CD4-positive, alpha-beta T cell treated with Interleukin-17A for 4 hours (primary cell): ENCODE measurements around the gene TMEM141.
"Not testable (repeated sequence)": the region's sequence is repeated elsewhere in the genome, so short reads cannot be mapped to it uniquely, and the experiment has no call there.

ENCODE experiments used
- DNase-seq: peaks from one replicate; pipeline ENCODE4 v3.0.0-alpha.2; 2020; ENCODE audit warnings: mixed read lengths

Gene TMEM141

DNA sequence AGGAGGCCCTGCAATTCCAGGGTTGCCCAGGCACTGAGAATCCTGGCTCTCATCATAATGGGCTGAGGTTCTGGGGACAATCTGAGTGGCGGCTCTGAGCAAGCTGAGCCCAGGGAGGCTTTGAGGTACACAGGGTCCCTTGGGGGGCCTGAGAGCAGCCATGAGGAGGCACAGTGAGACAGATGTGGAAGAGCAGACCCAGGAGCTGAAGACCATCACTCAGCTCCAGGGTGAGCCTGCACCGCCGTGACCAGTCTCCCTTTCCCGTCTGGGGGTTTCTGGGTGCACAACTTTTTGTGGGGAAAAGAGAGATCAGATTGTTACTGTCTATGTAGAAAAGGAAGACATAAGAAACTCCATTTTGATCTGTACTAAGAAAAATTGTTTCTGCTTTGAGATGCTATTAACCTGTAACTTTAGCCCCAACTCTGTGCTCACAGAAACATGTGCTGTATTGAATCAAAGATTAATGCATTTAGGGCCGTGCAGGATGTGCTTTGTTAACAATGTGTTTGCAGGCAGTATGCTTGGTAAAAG, 5.2 kb downstream of the TMEM141 start, which contains the start of gene CCDC183:
TSS of gene CCDC183 (plus strand) at position 101 of the 537 bp plus-strand sequence. CDS start at position 161, 60 bp downstream.
- DNase-seq = no peak

DNA sequence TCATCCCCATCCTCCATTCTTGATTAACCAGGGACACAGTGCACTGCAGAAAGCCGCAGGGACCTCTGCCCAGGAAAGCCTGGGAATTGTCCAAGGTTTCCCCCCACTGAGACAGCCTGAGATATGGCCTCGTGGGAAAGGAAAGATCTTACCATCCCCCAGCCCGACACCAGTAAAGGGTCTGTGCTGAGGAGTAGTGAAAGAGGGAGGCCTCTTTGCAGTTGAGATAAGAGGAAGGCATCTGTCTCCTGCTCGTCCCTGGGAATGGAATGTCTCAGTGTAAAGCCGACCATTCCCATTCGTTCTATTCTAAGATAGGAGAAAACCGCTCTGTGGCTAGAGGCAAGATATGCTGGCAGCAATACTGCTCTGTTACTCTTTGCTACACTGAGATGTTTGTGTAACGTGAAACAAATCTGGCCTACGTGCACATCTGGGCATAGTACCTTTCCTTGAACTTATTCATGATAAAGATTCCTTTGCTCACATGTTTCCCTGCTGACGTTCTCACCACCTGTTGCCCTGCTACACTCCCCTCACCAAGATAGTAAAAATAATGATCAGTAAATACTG, 5.7 kb downstream of the TMEM141 start:
- DNase-seq = not testable (repeated sequence)

DNA sequence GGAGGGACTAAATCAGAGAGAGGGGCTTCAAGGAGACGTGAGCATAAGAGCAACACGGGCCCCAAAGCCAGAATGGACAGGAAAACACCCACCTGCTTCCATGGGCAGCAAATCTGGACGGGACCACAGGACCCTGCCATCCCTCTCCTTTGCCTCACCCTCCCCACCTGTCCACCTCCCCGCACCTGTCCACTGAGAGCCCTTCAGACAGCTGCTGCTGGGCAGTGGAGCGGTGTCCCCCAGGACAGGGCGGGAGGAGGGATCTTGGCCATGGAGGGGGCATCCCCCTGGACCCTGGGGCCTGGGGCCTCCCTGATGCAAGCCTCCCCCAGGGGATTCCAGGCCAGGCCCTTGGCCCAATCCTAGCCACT, 7.5 kb downstream of the TMEM141 start:
- no peak for DNase-seq

DNA sequence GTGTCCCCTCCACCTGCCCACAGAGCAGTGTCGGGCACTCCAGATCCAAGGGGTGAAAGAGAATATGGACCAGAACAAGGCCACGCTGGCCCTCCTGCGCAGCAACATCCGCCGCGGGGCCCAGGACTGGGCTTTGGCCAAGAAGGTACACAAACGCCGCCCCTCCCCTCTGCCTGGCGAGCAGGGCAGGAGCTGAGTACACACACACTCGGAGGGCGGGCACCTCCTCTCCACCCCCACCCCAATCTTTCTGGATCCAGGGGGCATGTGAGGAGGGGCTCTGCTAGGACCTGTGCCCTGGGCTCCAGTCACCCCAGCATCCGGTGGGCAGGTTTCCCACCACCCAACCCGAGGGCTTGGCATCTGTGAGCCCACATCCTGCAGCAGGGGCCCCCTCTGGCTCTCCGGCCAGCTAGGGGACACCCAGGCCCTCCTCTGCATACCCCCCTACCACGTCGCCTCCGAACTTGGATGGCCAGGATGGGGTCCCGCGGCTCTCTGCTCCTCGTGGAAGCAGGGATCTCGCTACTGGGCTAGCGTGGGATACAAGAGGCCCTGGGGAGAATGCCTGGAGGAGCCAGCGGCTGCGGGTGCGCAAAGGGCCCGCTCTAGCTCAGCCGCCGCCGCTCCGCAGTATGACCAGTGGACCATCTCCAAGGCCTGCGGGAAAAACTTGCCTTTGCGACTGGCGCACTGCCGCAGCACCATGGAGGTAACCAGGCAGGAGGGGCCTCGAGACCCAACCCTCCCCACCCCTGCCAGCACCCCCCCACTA, 8.1 kb downstream of the TMEM141 start:
- no peak for DNase-seq

DNA sequence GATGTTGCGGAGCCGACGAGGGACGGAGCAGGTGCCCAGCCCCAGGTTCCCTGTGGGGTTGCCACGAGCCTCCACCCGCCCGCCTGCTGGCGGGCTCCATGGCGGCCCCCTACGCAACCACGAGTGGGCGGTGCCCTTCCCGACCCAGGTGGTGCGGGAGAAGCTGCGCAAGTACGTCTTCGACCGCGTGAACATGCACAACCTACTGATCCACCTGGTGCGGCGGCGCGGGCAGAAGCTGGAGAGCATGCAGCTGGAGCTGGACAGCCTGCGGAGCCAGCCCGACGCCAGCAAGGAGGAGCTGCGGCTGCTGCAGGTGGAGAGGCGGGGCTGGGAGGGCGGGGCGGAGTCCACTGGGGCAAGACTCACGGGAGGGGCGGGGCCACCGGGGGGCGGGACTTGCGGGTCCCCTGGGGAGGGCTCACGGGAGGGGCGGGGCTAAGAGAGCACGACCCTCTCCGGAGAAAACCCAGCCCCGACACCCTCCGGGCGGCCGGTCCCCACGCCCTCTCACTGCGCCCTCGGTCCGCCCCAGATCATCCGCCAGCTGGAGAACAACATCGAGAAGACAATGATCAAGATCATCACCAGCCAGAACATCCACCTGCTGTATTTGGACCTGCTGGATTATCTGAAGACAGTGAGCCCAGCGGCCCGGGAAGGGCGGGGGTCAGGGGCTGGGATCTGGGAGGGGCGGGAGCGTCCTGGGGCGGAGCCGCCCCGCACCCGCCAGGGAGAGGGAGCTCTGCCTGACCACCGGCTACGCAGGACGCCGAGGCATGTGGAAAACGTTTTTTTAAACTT, 8.9 kb downstream of the TMEM141 start:
- DNase-seq = peak; percentile 99

DNA sequence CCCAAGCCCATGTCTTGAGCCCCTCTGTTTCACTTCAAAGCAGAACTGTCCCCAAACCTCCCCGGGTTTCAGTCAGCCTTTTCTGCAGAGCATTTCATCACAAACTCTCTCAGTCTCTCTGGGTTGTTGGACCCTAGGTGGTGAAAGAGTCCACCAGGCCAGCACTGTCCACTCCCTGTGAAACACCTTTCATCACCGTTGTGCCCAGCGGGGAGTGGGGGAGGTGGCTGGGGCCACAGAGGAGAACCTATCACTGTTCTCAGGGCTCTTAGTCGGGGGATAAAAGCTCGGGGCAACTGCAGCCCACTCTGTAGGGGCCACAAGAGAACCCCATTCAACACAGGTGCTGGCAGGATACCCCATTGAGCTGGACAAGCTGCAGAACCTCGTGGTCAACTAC, 11.2 kb downstream of the TMEM141 start:
- DNase-seq = no peak

DNA sequence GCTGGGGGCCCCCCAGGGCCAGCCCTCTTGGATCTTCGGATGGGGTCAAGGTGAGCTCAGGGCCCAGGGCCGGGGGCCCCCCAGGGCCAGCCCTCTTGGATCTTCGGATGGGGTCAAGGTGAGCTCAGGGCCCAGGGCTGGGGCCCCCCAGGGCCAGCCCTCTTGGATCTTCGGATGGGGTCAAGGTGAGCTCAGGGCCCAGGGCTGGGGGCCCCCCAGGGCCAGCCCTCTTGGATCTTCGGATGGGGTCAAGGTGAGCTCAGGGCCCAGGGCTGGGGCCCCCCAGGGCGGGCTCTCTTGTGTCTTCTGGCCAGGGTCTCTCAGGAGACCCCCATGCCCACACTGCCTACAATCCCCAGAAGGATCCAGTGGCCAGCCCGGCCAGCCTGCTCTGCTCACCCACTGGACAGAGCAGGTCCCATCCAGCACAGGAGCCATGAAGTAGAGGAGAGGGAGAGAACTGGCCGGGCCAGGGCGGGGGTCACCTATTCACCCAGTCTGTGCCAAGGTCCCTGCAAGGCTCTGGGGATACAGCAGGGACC, 11.9 kb downstream of the TMEM141 start:
- DNase-seq = not testable (repeated sequence)

DNA sequence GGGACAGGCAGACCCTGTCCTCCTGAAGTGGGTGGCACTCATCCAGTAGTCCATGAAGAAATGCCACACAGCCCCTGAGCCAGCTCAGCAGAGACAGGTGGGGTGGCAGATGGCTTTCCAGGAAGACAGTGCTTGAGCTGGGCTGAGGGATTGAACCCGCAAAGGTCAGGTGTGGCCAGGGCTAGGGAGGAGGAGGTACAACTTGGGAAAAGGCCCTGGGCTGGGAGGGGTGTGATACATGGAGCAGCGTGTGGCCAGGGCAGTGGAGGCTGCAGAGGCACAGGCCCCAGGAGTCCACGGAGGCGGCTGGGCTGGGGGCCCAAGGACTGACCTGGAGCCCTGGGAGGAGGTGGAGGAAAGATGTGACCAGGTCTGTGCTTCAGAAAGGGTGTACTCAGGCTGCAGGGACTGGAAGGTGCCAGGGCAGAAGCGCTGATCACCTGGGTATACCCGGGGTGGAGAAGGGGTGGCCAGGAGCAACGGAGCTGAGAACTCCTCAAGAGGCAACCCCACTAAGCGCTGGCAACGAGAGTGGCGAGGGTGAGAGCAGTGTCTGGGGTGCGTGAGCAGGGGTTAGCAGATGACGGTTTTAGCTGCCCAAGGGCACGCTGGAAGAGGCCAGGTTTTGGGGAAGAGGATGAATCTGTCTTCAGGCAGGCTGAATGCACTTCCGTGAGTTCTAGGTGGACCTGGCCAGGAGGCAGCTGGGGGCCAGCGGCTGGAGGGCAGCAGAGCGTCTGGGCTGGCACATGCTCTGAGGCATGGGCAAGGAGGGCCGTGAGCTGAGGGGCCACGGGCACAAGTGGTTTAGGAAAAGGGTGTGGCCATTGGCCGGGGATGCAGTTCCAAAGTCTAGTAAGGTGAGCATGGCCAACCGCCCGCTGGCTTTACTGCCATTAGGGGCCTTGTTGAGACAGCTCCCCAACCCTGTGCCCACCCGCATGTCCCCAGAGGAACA, 12.7 kb downstream of the TMEM141 start:
- DNase-seq = no peak

DNA sequence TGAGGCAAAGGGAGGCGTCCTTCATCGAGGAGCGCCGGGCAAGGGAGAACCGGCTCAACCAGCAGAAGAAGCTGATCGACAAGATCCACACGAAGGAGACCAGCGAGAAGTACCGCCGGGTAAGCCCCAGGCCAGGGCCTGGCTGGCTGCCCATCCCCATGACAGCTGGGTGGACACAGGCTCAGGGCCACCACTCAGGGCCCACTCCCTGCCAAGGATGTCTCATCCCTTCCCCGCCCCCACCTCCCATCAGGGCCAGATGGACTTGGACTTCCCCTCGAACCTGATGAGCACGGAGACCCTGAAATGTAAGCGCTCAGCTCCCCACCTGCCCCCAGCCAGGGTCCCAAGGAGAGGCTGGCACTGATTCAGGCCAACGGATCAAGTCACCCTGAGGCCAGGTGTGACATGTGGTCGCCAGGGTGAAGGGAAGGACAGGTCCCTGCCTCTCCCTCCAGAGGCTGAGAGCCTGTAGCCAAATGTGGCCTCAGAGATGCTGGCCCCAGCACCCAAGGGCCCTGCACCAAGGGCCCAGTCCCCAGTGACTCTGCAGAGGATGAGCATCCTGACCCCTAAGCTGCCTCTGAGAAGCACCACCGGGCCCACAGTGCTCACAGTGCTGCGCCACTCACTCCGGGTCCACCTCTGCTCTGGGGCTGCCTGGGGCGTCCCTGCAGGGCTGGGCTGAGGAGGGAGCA, 13.5 kb downstream of the TMEM141 start:
- DNase-seq = no peak

DNA sequence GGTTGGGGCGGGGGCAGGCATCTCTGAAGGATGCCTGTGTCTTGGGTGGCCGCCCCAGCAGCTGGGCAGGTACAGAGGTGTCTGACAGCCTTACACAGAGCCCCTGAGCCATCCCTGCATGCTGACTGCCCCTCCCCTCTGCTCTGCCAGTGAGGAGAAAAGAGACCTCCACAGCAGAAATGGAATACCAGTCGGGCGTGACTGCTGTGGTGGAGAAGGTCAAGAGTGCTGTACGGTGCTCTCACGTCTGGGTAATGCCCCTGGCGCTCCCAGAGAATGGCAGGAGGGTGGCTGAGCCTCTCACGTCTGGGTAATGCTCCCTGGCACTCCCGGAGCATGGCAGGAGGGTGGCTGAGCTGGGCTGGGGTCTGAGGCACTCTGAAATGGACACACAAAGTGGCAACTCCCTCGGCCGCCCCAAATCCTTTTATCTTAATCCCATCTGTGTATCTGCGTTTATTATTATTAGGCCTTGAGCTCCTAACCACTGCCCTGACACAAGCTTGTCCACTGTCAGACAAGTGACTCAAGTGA, 14.1 kb downstream of the TMEM141 start:
- DNase-seq = no peak

DNA sequence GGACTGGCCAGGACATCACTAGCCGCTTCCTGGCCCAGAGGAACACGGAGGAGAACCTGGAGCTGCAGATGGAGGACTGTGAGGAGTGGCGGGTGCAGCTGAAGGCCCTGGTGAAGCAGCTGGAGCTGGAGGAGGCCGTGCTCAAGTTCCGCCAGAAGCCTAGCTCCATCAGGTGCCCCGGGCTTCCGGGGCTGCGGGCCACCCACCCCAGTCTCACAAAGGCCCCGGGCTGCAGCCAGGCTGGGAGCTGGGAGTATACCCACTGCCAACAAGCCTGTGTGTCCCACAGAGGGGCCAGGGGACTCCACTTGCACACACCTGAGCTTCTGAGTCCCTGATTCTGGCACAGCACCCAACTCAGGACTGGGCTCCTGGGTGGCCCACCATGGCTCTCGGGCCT, 14.9 kb downstream of the TMEM141 start:
- no peak for DNase-seq

DNA sequence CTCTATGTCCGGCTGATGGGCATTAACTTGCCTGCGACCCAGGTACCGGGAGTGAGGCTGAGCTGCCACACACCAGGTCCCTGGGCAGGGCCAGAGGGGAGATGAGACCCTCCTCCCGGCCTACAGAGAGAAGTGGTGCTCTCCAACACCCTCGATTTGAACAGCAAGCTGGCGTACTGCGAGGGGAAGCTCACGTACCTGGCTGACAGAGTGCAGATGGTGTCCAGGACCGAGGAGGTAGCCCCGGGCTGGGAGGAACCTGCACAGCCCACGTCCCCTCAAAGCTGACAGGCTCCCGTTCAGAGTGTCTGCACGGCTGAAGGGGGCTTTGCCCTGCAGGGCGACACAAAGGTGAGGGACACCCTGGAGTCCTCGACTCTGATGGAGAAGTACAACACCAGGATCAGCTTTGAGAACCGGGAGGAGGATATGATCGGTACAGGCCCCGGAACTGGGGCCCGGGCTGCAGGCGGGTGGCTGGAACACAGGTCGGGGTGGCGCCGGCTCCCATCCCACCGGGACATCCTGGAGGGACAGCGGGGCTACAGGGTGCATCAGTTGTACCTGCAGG, 15.6 kb downstream of the TMEM141 start:
- DNase-seq = no peak

DNA sequence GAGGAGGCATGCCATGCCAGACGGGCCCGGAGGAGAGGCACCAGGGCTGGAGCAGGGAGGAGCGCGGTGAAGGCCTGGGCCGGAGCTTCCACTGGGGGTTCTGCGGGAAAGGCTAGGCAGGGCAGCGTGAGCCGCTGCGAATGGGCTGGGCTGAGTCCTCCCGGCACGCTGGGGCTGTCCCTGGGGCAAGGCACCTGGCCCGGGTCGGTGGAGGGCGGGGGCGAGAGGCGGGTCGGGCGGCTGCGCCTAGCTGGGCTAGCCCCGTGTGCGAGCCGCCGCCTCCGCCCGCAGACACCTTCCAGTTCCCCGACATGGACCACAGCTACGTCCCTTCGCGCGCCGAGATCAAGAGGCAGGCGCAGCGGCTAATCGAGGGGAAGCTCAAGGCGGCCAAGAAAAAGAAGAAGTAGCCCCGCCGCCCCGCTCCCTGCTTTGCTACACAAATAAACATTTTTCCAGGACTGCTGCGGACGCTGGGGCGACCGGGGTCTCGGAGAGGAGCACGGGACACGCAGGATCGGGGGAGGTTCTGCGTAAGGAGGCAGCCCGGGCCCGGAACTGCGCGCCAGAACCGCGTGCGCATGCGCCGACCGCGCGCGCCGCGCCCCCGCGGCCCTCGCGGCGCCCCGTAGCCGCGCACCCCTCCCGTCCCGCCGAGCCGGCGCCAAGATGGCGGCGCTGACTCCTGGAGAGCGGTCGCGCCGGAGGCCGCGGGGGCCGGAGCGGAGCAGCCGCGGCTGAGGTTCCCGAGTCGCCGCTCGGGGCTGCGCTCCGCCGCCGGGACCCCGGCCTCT, 16.3 kb downstream of the TMEM141 start, which contains the start of gene RABL6:
TSS of gene RABL6 (plus strand) at position 668 of the 794 bp plus-strand sequence. CDS start 249 bp downstream, outside the sequence.
- DNase-seq = peak; percentile 84

DNA sequence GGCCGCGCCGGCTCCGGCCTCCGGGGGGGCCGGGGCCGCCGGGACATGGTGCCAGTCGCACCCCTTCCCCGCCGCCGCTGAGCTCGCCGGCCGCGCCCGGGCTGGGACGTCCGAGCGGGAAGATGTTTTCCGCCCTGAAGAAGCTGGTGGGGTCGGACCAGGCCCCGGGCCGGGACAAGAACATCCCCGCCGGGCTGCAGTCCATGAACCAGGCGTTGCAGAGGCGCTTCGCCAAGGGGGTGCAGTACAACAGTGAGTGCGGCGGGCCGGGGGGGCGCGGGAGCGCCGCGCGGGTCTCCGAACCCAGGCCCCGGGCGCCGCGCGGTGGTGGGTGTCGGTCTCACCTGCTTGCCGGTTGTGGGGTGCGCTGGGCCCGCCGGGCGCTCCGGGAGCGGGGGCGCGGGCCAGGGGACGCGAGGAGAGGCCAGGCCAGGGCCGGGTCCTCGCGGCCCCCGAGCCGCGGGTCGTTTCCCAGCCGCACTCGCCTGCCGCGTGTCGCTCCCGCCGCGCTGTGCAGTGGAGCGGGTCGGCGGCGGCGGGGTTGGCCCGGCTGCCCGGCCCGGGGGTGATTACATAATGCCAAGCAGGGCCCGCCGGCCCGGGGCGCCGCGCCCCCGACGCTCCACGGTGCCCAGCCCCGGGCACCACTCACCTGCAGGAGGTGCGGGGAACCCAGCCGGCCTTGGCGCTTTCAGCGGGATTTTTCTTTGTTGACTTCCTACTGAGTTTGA, 17.1 kb downstream of the TMEM141 start:
- DNase-seq = peak; percentile 66

DNA sequence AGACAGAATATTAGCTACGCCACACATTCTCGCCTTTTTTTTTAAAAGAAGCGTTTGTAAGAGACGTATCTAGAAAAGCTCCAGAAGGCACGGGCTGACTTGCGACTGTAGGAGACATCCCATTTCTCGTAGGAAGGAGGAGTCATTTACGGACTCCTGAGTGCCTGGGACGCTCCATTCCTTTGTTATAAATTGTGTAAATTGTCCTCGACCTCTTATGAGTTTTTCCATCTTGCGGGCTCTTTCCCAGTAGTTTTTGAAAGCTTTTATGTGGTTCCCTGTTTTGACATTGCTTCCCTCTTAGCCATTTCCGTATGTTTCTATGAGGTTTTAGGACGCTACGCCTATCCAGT, 17.6 kb downstream of the TMEM141 start:
- DNase-seq = no peak

DNA sequence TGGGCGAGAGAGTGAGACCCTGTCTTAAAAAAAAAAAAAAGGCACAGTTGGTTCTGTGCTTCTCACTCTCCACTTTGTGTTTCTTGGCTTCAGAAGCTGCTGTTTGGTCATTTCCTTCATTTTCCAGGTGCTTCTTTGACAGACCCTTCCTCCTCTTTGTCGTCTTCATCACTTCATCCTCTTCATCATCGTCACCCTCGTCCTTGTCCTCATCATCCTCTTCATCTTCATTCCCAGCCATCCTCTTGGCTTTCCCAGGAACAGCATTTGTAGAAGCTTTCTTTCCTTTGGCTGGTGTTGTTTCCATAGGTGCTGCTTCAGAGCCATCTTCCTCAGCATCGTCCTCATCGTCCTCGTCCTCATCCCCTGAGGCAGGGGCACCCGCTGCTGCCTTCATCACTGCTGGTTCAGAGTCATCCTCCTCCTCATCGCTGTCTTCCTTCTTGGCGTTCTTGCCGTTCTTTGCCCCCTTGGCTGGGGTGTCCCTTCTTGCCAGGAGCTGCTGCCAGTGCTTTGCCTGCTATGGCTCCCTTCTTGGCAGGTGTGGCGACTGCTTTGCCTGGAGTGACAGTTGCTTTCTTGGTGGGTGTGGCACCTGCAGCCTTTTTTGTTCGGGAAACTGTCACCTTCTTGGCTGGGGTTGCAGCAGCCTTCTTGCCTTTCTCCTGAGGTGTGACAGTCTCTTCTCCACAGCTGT, 23.7 kb downstream of the TMEM141 start:
- no peak for DNase-seq

DNA sequence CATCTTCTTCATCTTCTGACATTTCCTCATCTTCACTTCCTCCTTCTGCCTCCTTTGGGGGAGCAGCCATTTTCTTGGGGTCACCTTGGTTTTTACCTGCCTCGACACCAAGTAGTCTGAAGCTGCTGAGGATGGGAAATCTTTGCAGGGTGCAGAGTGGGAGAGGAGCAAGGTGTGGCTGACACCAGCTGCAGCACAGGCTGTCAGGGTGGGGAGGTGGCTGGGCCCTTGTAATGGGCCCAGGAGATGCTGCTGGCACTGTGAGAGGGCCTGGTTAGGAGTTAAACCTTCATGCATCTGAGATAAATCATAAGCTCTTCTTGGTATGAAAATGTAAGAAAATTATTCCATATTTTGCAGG, 24.3 kb downstream of the TMEM141 start:
- no peak for DNase-seq
